Stomach (tissue), 9 donors: ENCODE results near the gene ACER1. TPM values are rescaled to one million over a fixed set of nuclear protein-coding genes. Genes with fewer than 3 reads are reported as not detected.

Source experiments
- DNase-seq, 2 donors: peaks; one replicate each; pipeline versions ENCODE4 v3.0.0 to v3.0.0-alpha.2; 2013 to 2019
- H3K27ac ChIP-seq, 5 donors: fragments of 200-600 bp in 4 of 5; sonication (generic) in 4 of 5; one replicate each; pipeline ENCODE4 v1.5.1; 2013 to 2019; ENCODE audit warnings: mild to moderate bottlenecking in 1 of 5, moderate library complexity in 1 of 5
- H3K27me3 ChIP-seq, 3 donors: fragments of 200-600 bp; sonication (generic); one replicate each; pipeline ENCODE4 v1.5.1; 2017 to 2019; ENCODE audit warnings: mixed run types in 1 of 3
- H3K36me3 ChIP-seq, 4 donors: fragments of 200-600 bp; sonication (generic); 1 replicate in 3 of 4; 2 replicates in 1 of 4; pipeline ENCODE4 v1.5.1; 2016 to 2019
- H3K4me1 ChIP-seq, 4 donors: fragments of 200-600 bp; sonication (generic); one replicate each; pipeline ENCODE4 v1.5.1; 2016 to 2019
- H3K4me3 ChIP-seq, 4 donors: fragments of 200-600 bp; sonication (generic) in 3 of 4; one replicate each; pipeline ENCODE4 v1.5.1; 2016 to 2019; ENCODE audit warnings: mild to moderate bottlenecking in 1 of 4
- H3K9me3 ChIP-seq, 4 donors: fragments of 200-600 bp; sonication (generic); one replicate each; pipeline ENCODE4 v1.5.1; 2016 to 2019
- EP300 ChIP-seq: sonication (generic); formaldehyde crosslinking; IDR thresholded peaks from one replicate; pipeline ENCODE4 v1.6.1; 2017; ENCODE audit warnings: antibody characterized with exemption
- POLR2A ChIP-seq, 4 donors: fragments of 450-650 bp; IDR thresholded peaks; one replicate each; pipeline ENCODE4 v1.6.1; 2016; ENCODE audit warnings: antibody characterized with exemption in 4 of 4, control low read depth in 2 of 4, mild to moderate bottlenecking in 1 of 4, moderate library complexity in 1 of 4
- POLR2AphosphoS5 ChIP-seq, 3 donors: sonication (generic); formaldehyde crosslinking; IDR thresholded peaks; one replicate each; pipeline ENCODE4 v1.6.1; 2016; ENCODE audit warnings: antibody characterized with exemption in 3 of 3
- WGBS, 5 donors: extraction: QIAGEN DNeasy Blood & Tissue Kit in 3 of 5; methylation state at CpG; one replicate each; pipeline versions ENCODE4 v1.1.5 to v1.1.7; 2013 to 2018; 5-methylcytosine and 5-hydroxymethylcytosine counted together
- intact Hi-C: fragments of 100-400 bp; cut with DNase I; formaldehyde crosslinking; loops from one replicate; pipeline ENCODE4 v1.15.1; 2023; ENCODE audit warnings: low total_unique reads
- polyA plus RNA-seq, 3 donors: library from polyadenylated mRNA; stranded (reverse); fragments of 200-250 nt; gene quantifications; one replicate each; pipeline ENCODE4 v1.2.3, GENCODE V29; 2013
- total RNA-seq, 5 donors: library from RNA; depleted of rRNA; stranded (reverse); fragments of >200 nt; gene quantifications; one replicate each; pipeline versions ENCODE4 v1.1.0 to v1.2.3, GENCODE V29; 2014 to 2016
- TF ChIP-seq, protein P1 (sequence below), 7 experiments: fragments of 450-650 bp in 4 of 7; fragments of 200-600 bp in 3 of 7; sonication (generic) in 3 of 7; IDR thresholded peaks; one replicate each; pipeline ENCODE4 v1.5.1; 2016 to 2019; ENCODE audit warnings: antibody characterized with exemption in 7 of 7, control low read depth in 2 of 7, mild to moderate bottlenecking in 1 of 7
- donor health status: healthy with polysubstance abuse.
- donor health status: Bipolar disorder and iron deficiency.
- donor health status: healthy.

Gene ACER1
- total and polyA plus RNA-seq, 8 donors: 0.08 to 3.5 TPM; not detected in 6

DNA sequence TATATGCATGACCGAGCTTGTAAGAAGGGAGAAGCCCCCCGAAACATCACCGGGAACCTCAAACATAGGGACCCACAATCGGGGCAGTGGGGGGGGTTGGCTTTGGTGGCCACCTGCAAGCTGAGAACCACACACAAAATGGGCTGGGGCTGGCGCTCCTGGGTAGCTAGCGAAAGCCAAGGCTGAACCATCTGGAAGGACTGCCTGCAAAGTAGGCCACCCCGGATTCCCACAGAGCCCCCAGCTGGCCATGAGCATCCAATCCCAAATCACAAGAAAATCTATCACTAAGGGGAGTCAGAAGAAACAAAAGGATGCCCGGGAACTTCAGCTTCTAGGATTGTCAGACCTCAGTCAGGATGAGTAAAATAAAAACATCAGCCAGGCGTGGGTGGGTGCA, 45.1 kb upstream of the ACER1 start:
- intact Hi-C loops: no loop called here
- H3K4me3 ChIP-seq: no peak overlapping the region
- no peak for DNase-seq
- 71 to 85% (median 82%) methylated on average over 9 of the region's 9 CpGs for WGBS, 5 donors
- TF ChIP-seq POLR2AphosphoS5 (IDR thresholded peaks at IDR 0.05) (no peak), POLR2A (IDR thresholded peaks at IDR 0.05) (no peak), EP300 (no peak)
- TF ChIP-seq, protein P1, sequence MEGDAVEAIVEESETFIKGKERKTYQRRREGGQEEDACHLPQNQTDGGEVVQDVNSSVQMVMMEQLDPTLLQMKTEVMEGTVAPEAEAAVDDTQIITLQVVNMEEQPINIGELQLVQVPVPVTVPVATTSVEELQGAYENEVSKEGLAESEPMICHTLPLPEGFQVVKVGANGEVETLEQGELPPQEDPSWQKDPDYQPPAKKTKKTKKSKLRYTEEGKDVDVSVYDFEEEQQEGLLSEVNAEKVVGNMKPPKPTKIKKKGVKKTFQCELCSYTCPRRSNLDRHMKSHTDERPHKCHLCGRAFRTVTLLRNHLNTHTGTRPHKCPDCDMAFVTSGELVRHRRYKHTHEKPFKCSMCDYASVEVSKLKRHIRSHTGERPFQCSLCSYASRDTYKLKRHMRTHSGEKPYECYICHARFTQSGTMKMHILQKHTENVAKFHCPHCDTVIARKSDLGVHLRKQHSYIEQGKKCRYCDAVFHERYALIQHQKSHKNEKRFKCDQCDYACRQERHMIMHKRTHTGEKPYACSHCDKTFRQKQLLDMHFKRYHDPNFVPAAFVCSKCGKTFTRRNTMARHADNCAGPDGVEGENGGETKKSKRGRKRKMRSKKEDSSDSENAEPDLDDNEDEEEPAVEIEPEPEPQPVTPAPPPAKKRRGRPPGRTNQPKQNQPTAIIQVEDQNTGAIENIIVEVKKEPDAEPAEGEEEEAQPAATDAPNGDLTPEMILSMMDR (IDR thresholded peaks at IDR 0.05): no peak
- H3K27me3 ChIP-seq: no peaks in the 10 kb centered on the region
- no peak overlapping the region for H3K27ac ChIP-seq
- no peaks in the 10 kb centered on the region for H3K9me3 ChIP-seq
- peaks cover 44 to 79% (median 69%) of the 10 kb centered on the region in 4 donors for H3K36me3 ChIP-seq
- peaks cover 8 to 48% (median 14%) of the 10 kb centered on the region in 4 donors for H3K4me1 ChIP-seq

GRCh38 chr19:6378041-6378440, 44.6 kb upstream of the ACER1 start:
- no peaks in the 10 kb centered on the region for H3K27me3 ChIP-seq
- DNase-seq: peak in 1 of 2 donors; percentile 61
- H3K27ac ChIP-seq: no peak overlapping the region
- no peak overlapping the region for H3K4me3 ChIP-seq
- no peaks in the 10 kb centered on the region for H3K9me3 ChIP-seq
- H3K36me3 ChIP-seq: peaks cover 39 to 74% (median 65%) of the 10 kb centered on the region in 4 donors
- H3K4me1 ChIP-seq: peaks cover 10 to 49% (median 16%) of the 10 kb centered on the region in 4 donors
- intact Hi-C loops: no loop called here
- no peak for TF ChIP-seq POLR2AphosphoS5 (IDR thresholded peaks at IDR 0.05)
- TF ChIP-seq EP300: no peak
- no peak for TF ChIP-seq POLR2A (IDR thresholded peaks at IDR 0.05)
- TF ChIP-seq, protein P1 (IDR thresholded peaks at IDR 0.05): no peak
- WGBS, 5 donors: 54 to 67% (median 58%) methylated on average over 6 of the region's 6 CpGs

GRCh38 chr19:6376512-6377190, 43.2 kb upstream of the ACER1 start:
- Histone ChIP-seq H3K36me3 (peaks cover 27 to 60% (median 51%) of the 10 kb centered on the region in 4 donors), H3K4me1 (peaks cover 10 to 55% (median 23%) of the 10 kb centered on the region in 4 donors), H3K9me3 (no peaks in the 10 kb centered on the region), H3K27ac (peak overlapping the region in 2 of 5 donors; percentile 8 to 18), H3K27me3 (no peaks in the 10 kb centered on the region), H3K4me3 (no peak overlapping the region)
- DNase-seq: no peak
- TF ChIP-seq POLR2AphosphoS5 (IDR thresholded peaks at IDR 0.05) (no peak), EP300 (no peak), POLR2A (IDR thresholded peaks at IDR 0.05) (no peak)
- TF ChIP-seq, protein P1 (IDR thresholded peaks at IDR 0.05): no peak
- intact Hi-C loops: no loop called here
- WGBS, 5 donors: 72 to 79% (median 77%) methylated on average over 14 to 19 of the region's 19 CpGs

DNA sequence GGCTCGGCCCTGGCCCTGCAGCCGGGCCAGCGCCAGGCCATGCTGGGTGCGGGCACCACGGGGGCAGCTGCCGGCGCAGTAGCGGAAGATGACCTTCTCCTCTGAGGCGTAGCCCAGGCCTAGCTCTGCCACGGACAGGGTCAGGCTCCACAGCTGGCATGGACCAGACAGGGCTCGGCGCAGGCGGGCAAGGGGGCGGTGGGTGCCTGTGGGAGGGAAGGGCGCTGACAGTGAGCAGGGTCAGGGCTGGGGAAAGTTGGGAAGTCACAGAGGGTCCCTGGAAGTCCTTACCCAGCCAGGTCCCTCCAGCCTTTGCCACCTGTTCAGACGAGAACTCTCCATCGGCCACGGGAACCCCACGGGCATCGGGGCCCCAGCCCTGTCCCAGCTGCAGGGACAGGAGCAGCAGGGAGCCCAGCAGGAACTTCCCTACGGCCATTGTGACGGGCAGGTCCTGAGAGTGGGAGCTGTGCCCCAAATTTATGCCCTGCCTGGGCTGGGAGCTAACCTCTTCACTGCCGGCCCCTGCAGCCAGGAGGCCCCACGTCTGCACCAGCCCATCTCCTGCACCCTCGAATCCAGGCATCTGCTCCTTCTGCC, 42.1 kb upstream of the ACER1 start, which contains the start of gene PSPN:
PSPN (minus strand) TSS at position 523 of the 600 bp plus-strand sequence; CDS start at position 439, 84 bp downstream.
- H3K36me3 ChIP-seq: peaks cover 15 to 49% (median 39%) of the 10 kb centered on the region in 4 donors
- intact Hi-C loops: no loop called here
- H3K27me3 ChIP-seq: no peaks in the 10 kb centered on the region
- no peaks in the 10 kb centered on the region for H3K9me3 ChIP-seq
- 83 to 91% (median 86%) methylated on average over 7 to 25 of the region's 25 CpGs for WGBS, 5 donors
- no peak for DNase-seq
- TF ChIP-seq, protein P1 (IDR thresholded peaks at IDR 0.05): no peak
- no peak for TF ChIP-seq EP300
- H3K4me1 ChIP-seq: peaks cover 10 to 60% (median 24%) of the 10 kb centered on the region in 4 donors
- H3K27ac ChIP-seq: peak within 1 kb of the TSS in 2 of 5 donors; percentile 8 to 18
- no peak within 1 kb of the TSS for H3K4me3 ChIP-seq
